BJ (cell line): ENCODE measurements around the gene DIP2A. TPM values are rescaled to one million over a fixed set of nuclear protein-coding genes. Genes with fewer than 3 reads are reported as not detected.
"Not testable (repeated sequence)": the region's sequence is repeated elsewhere in the genome, so short reads cannot be mapped to it uniquely, and the experiment has no call there.

Experiments used
- CTCF ChIA-PET: fragments of 350-600 bp; formaldehyde crosslinking; extraction: SDS; loops from one replicate; lab custom pipeline; 2021; ENCODE audit warnings: antibody characterized with exemption, inconsistent platforms; lab: Yijun Ruan, JAX
- POLR2A ChIA-PET: fragments of 300-600 bp; sonication (Branson Sonifier 250); formaldehyde crosslinking; extraction: SDS; loops from one replicate; lab custom pipeline; 2021; ENCODE audit warnings: antibody characterized with exemption; lab: Charles Lee
- DNase-seq: peaks from one replicate; pipeline ENCODE4 v3.0.0-alpha.2; 2011; ENCODE audit warnings: low read depth
- H3K27me3 ChIP-seq: 2 replicates; pipeline ENCODE4 v1.6.0; 2011; ENCODE audit warnings: low read length; ENCODE audit not compliant: control insufficient read depth, insufficient read depth
- H3K36me3 ChIP-seq: 2 replicates; pipeline ENCODE4 v1.5.1; 2011; ENCODE audit warnings: low read length; ENCODE audit not compliant: control insufficient read depth, insufficient read depth
- H3K4me3 ChIP-seq: 2 replicates; pipeline ENCODE4 v1.5.1; 2011; ENCODE audit warnings: low read depth, mild to moderate bottlenecking, control low read depth, low read length
- CTCF ChIP-seq: IDR thresholded peaks from 2 replicates; pipeline ENCODE4 v1.5.1; 2011; ENCODE audit warnings: low read depth, mild to moderate bottlenecking, control low read depth, inconsistent platforms, low read length, moderate library complexity; ENCODE audit not compliant: insufficient read depth
- polyA plus RNA-seq: library from polyadenylated mRNA; depleted of rRNA; stranded (reverse); fragments of >200 nt; gene quantifications from 2 replicates; pipeline ENCODE4 v1.2.3, GENCODE V29; 2011

Gene DIP2A
- polyA plus RNA-seq, 1 experiment: 18.7 TPM

- Histone ChIP-seq H3K4me3 (no peak overlapping the region), H3K27me3 (no peaks in the 10 kb centered on the region), H3K36me3 (peaks cover 41% of the 10 kb centered on the region)
- no peak for DNase-seq
- ChIA-PET POLR2A (no interaction called here), CTCF (no interaction called here)
- TF ChIP-seq CTCF: no peak
Measured at GRCh38 chr21:46429754-46430681, 28.7 kb upstream of the DIP2A start.

GRCh38 chr21:46431448-46431847 lies 27.2 kb upstream of the DIP2A start:
- CTCF ChIA-PET: interaction anchor here (0.5 kb wide), 1 partner anchor 39 kb away, joined by 4 read pairs; no protein-coding TSS in a partner anchor
- Histone ChIP-seq H3K27me3 (no peaks in the 10 kb centered on the region), H3K36me3 (peaks cover 37% of the 10 kb centered on the region), H3K4me3 (no peak overlapping the region)
- no peak for DNase-seq
- POLR2A ChIA-PET: no interaction called here
- no peak for TF ChIP-seq CTCF

DNA sequence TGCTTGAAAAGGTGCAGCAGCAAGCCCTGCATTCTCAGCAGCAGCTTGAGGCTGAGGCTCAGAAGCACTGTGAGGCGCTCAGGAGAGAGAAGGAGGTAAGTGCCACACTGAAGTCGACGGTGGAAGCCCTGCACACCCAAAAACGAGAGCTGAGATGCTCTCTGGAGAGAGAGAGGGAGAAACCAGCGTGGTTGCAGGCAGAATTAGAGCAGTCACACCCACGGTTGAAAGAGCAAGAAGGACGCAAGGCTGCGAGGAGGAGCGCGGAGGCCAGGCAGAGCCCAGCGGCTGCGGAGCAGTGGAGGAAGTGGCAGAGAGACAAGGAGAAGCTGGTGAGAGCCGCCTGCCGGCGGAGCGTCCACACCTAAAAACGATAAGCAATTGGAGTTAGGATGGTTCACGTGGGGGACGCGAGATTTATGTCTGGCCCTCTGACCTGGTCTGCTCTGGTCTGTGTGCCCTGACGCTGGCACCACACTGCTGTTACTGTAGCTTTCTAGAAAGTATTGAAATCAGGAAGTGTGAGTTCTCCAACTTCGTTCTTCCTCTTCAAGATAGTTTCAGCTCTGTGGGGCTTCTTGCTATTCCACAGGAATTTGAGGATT lies 26.7 kb upstream of the DIP2A start:
- CTCF ChIA-PET: interaction anchor here (0.5 kb wide), 1 partner anchor 39 kb away, joined by 4 read pairs; no protein-coding TSS in a partner anchor
- no peak overlapping the region for H3K4me3 ChIP-seq
- H3K36me3 ChIP-seq: peaks cover 33% of the 10 kb centered on the region
- POLR2A ChIA-PET: no interaction called here
- H3K27me3 ChIP-seq: no peaks in the 10 kb centered on the region
- TF ChIP-seq CTCF: no peak
- no peak for DNase-seq

DNA sequence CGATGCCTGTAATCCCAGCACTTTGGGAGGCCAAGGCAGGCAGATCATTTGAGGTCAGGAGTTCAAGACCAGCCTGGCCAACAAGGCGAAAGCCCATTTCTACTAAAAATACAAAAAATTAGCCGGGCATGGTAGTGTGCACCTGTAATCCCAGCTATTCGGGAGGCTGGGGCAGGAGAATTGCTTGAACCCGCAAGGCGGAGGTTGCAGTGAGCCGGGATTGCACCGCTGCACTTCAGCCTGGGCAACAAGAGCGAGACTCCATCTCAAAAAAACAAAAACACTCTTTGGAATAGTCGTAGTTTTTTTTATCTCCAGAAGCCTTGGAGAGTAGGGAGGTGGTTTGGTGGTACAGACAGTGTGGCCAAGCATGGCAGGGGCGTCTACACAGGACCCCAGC lies 25.6 kb upstream of the DIP2A start:
- H3K27me3 ChIP-seq, CTCF ChIA-PET, DNase-seq, H3K4me3 ChIP-seq, POLR2A ChIA-PET: not testable (repeated sequence)
- H3K36me3 ChIP-seq: peaks cover 35% of the 10 kb centered on the region

- ChIA-PET CTCF (no interaction called here), POLR2A (interaction anchor here (0.7 kb wide), 1 partner anchor 23 kb away, joined by 3 read pairs; no protein-coding TSS in a partner anchor)
- DNase-seq: no peak
- Histone ChIP-seq H3K36me3 (peaks cover 32% of the 10 kb centered on the region), H3K4me3 (no peak overlapping the region), H3K27me3 (no peaks in the 10 kb centered on the region)
- no peak for TF ChIP-seq CTCF
Measured at GRCh38 chr21:46434322-46434958, 24.3 kb upstream of the DIP2A start.
